ENCODE measurements around the gene IQCE. TPM values are rescaled to one million over a fixed set of nuclear protein-coding genes. Genes with fewer than 3 reads are reported as not detected.

IQCE gene, protein sequence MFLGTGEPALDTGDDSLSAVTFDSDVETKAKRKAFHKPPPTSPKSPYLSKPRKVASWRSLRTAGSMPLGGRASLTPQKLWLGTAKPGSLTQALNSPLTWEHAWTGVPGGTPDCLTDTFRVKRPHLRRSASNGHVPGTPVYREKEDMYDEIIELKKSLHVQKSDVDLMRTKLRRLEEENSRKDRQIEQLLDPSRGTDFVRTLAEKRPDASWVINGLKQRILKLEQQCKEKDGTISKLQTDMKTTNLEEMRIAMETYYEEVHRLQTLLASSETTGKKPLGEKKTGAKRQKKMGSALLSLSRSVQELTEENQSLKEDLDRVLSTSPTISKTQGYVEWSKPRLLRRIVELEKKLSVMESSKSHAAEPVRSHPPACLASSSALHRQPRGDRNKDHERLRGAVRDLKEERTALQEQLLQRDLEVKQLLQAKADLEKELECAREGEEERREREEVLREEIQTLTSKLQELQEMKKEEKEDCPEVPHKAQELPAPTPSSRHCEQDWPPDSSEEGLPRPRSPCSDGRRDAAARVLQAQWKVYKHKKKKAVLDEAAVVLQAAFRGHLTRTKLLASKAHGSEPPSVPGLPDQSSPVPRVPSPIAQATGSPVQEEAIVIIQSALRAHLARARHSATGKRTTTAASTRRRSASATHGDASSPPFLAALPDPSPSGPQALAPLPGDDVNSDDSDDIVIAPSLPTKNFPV
- 9.6 and 12.9 TPM in 2 replicates for total RNA-seq

DNA sequence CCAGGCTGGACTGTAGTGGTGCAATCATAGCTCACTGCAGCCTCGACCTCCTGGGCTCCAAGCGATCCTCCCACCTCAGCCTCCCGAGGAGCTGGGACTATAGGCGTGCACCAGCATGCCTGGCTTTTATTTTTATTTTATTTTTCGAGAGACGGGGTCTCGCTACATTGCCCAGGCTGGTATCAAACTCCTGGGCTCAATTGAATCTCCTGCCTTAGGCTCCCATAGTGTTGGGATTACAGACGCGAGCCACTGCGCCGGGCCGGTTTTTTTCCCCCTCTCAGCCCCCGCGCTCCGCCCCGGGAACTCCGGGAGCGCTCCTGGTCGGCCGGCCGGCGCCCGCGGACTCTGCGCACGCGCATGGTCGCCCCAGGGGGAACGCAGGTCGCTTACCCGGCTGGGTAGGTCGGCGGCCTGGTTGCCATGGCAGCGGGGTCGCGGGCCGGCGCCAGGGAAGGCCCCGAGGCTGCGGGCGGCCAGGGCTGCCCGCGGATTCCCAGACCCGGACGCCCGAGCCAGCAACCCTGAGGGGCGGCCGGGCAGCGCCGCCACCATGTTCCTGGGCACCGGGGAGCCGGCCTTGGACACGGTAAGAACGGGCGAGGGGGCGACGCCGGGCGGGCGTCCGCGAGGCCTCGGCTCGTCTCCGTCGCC, at the start of gene IQCE:
IQCE (plus strand) TSS at position 351 of the 654 bp plus-strand sequence; CDS start at position 554, 203 bp downstream.

DNA sequence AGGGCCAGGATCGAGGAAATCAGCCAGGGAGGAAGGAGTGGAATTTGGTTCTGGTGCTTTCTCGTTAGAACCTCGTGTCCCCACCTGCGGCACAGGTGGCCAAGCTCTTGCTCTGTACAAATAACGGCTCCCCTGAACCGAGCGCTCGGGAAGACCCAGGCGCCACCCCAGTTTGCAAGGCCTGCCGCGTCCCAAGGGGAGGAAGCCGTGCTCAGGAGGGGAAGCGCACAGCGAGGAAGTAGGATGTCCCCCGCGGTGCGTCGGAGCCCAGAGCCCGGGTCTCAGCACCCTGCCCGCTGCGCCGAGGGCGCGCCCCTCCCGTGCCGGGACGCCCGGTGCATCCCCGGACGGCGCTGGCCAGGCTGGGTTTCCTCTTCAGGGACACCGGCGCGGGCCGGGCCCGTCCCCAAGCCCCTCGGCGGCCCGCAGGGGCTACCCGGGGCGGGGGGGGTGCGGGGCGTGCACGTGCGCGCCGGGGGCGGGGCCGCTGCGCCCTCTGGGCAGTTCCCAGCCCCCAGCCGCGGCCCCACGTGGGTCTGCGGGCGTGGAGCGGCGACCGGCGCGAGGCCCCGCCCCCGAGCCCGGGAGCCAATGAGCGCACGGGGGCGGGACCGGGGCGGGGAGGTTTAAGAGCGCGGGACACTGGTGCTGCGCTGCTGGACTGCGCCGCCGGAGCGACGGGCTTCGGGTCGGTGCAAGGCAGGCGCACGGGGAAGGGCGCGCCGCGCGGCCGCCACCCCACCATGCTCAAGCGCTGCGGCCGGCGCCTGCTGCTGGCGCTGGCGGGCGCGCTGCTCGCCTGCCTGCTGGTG, 39.5 kb upstream of the IQCE start, which contains the start of gene LFNG:
LFNG (plus strand) TSS at position 656 of the 812 bp plus-strand sequence; CDS start at position 744, 88 bp downstream.

DNA sequence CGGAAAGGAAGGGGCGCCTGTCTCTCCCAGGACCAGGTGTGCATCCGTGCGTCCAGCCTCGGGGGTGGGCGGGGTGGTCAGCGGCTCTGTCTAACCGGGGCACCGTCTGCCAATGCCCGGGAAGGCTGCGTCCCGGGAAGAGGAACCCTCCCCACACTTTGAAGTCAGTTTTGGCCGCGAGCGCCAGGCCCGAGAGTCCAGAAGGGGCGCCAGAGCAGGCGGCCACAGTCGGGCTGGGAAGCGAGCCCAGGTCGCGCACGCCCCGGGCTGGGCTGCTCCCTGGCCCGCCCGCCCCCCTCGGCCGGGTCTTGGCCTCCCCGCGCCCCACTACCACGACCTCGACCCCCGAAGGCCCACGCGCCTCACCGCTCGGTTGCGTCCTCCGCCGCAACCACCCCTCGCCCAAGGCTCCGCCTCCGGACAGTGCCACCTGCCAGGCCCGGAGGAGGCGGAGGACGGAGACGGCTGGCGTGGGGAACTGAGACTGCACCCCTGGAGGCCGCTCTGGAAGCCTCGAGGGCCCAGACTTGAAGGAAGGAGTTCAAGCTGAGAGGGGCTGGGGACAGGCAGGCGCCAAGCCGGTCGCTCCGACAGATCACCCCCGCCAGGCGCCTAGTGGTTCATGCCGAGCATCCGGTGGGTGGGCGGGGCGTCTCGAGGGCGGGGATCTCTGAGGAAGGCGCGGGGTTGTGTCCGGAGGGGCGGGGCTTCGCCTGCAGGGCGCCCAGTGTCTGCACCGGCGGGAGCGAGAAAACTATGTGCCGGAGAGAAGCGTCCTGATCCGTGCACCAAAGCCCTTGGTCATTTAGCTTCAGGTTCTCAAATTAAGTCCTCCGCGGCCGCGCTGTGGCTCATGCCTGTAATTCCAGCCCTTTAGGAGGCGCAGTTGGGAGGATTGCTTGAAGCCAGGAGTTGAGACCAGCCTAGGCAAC, 3.4 kb upstream of the IQCE start, which contains the start of gene BRAT1:
BRAT1 (minus strand) TSS at position 404 of the 932 bp plus-strand sequence. CDS start 1,093 bp downstream, outside the sequence.

DNA sequence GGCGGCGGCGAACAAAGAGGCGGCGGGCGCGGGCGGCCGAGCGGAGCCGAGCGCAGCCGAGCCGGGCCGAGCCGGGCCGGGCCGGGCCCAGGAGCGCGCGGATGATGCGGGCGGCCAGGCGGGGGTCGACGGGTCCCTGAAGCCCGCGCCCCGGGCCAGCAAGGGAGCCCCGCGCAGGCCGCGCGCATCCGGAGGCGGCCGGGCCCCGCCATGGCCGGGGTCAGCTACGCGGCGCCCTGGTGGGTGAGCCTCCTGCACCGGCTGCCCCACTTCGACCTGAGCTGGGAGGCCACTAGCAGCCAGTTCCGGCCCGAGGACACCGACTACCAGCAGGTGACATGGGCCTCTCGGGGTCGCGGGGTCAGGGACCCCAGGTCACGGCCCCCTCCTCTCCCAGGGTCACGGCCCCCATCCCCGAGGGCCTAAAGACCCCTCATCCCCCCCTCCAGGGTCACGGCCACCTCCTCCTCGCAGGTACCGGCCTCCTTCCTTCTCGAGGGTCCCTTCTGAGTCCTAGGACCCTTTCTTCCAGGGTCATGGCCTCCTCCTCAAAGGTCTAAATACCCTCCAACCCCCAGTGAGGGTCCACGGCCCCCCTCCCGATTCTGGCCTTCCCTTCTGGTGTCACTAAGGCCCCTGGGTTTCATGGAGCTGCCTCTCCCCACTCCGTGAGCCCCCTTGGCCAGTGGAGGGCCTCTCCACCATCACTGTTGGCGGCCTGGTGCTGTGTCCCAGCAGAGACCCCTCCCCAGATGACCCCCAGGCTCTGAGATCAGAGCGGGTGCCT, 73.4 kb downstream of the IQCE start, which contains the start of gene TTYH3:
TTYH3 (plus strand) TSS at position 41 of the 787 bp plus-strand sequence; CDS start at position 211, 170 bp downstream.

Other genes starting within 250 kb of the IQCE start
- 17.7 and 34.8 TPM in 2 replicates for gene SNX8, start 244.5 kb upstream of the IQCE start, total RNA-seq
- 150 and 189 TPM in 2 replicates for gene EIF3B, start 204.2 kb upstream of the IQCE start, total RNA-seq
- gene CHST12, start 155.4 kb upstream of the IQCE start, total RNA-seq = 11.3 and 13.1 TPM in 2 replicates
- gene GRIFIN, start 82.6 kb upstream of the IQCE start, total RNA-seq = not detected in 2 replicates
- gene LFNG, start 39.2 kb upstream of the IQCE start, total RNA-seq = 1.6 and 19.7 TPM in 2 replicates
- 22.8 and 31.8 TPM in 2 replicates for gene BRAT1, start 3.5 kb upstream of the IQCE start, total RNA-seq
- gene TTYH3, start 73.0 kb downstream of the IQCE start, total RNA-seq = 37.3 and 76.9 TPM in 2 replicates
- gene AMZ1, start 129.2 kb downstream of the IQCE start, total RNA-seq = 0.50 and 1.2 TPM in 2 replicates

Measured in smooth muscle cell of the pulmonary artery (primary cell).